ENCODE data around the gene NFIA. TPM values are rescaled to one million over a fixed set of nuclear protein-coding genes. Genes with fewer than 3 reads are reported as not detected.

NFIA gene
- total RNA-seq, 6 donors from 2014 or later, result 33.5 to 94.3 (median 44.9) TPM

DNA sequence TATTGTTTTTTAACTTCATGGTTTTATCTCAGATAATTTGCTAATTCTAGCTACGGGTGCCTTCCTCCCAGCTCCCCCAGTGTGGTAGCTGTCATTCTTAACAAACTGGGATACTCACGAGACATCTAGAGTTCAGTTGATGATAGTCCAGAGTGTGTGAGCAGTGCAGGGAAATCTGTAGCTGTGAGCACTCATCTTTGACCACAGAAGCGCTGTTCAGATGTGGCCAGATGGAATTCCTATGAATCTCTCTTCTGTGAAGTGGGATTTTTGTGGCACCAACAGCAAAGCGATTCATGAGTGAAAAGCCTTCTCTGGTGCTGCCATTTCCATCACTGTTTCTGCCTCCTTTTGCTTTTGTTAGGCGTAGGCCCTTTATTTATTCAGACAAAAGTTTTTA lies 125.1 kb downstream of the NFIA start:
- WGBS, 2 donors, result 74 to 94% methylated on average over 5 of the region's 5 CpGs
- peaks cover 0 to 5% (median 1%) of the 10 kb centered on the region in 4 donors for H3K4me1 ChIP-seq

GRCh38 chr1:61208172-61208571 lies 125.8 kb downstream of the NFIA start:
- Histone ChIP-seq H3K9me3 (no peaks in the 10 kb centered on the region), H3K4me1 (no peaks in the 10 kb centered on the region), H3K36me3 (no peaks in the 10 kb centered on the region), H3K27ac (no peak overlapping the region), H3K4me3 (no peak overlapping the region), H3K27me3 (no peaks in the 10 kb centered on the region)
- ATAC-seq (ENCODE audit: low FRiP score in 2 of 2) (no peak), DNase-seq (no peak)
- TF ChIP-seq, protein P1, sequence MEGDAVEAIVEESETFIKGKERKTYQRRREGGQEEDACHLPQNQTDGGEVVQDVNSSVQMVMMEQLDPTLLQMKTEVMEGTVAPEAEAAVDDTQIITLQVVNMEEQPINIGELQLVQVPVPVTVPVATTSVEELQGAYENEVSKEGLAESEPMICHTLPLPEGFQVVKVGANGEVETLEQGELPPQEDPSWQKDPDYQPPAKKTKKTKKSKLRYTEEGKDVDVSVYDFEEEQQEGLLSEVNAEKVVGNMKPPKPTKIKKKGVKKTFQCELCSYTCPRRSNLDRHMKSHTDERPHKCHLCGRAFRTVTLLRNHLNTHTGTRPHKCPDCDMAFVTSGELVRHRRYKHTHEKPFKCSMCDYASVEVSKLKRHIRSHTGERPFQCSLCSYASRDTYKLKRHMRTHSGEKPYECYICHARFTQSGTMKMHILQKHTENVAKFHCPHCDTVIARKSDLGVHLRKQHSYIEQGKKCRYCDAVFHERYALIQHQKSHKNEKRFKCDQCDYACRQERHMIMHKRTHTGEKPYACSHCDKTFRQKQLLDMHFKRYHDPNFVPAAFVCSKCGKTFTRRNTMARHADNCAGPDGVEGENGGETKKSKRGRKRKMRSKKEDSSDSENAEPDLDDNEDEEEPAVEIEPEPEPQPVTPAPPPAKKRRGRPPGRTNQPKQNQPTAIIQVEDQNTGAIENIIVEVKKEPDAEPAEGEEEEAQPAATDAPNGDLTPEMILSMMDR (IDR thresholded peaks at IDR 0.05), result no peak

More for the DNA sequence above, 125.1 kb downstream of the NFIA start:
- no peak overlapping the region for H3K4me3 ChIP-seq
- no peaks in the 10 kb centered on the region for H3K27me3 ChIP-seq
- H3K36me3 ChIP-seq, result no peaks in the 10 kb centered on the region
- no peak for TF ChIP-seq POLR2A (IDR thresholded peaks at IDR 0.05)
- TF ChIP-seq, protein P1 (IDR thresholded peaks at IDR 0.05), result no peak
- no peak for TF ChIP-seq POLR2AphosphoS5 (IDR thresholded peaks at IDR 0.05)
- TF ChIP-seq EP300 (IDR thresholded peaks at IDR 0.05), result no peak
- DNase-seq (no peak), ATAC-seq (ENCODE audit: low FRiP score in 2 of 2) (no peak)
- H3K27ac ChIP-seq, result no peak overlapping the region
- H3K9me3 ChIP-seq, result no peaks in the 10 kb centered on the region

- no peaks in the 10 kb centered on the region for H3K4me1 ChIP-seq
- no peak for TF ChIP-seq POLR2AphosphoS5 (IDR thresholded peaks at IDR 0.05)
- no peaks in the 10 kb centered on the region for H3K36me3 ChIP-seq
- no peaks in the 10 kb centered on the region for H3K9me3 ChIP-seq
- no peak for ATAC-seq (ENCODE audit: low FRiP score in 2 of 2)
- H3K4me3 ChIP-seq, result no peak overlapping the region
- H3K27me3 ChIP-seq, result no peaks in the 10 kb centered on the region
- DNase-seq, result no peak
- 81 to 82% methylated on average over 2 of the region's 2 CpGs for WGBS, 2 donors
- no peak overlapping the region for H3K27ac ChIP-seq
Measured at GRCh38 chr1:61208831-61209230, 126.5 kb downstream of the NFIA start.

DNA sequence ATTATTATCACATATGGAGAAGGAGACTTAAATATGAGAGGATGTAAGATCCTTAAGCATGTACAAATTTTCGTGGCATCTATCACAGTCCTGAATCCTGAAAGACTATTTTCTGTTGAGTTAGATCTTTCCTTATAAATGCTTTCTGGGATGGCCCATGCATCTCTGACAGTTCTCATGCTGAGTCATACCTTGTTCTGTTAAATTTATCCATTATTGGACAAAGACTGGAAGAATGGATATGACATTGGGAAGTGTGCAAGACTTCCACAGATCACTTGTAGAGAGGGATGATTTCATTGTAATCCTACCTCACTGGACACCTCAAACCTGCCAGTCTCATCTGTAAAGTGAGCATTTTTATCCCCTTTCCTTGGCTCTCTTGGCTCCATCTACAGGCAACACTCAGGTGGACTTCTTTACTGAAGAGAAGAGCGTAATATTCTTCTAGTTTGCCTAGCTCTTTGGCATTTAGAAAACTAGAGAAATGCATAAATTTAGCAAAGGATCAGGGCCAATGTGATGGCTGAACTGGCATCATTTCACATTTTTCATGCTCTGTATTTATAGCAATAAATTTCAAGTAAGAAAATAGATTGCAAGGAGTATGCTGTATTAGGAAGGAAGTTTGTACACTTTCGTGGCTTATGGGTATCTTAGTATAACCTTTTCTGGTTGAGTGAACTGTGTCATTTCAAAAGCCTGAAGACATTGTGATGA lies 128.2 kb downstream of the NFIA start:
- TF ChIP-seq POLR2AphosphoS5 (IDR thresholded peaks at IDR 0.05) (no peak), EP300 (IDR thresholded peaks at IDR 0.05) (no peak), POLR2A (IDR thresholded peaks at IDR 0.05) (no peak)
- TF ChIP-seq, protein P1 (IDR thresholded peaks at IDR 0.05), result no peak
- H3K4me1 ChIP-seq, result peaks cover 0 to 3% (median 0%) of the 10 kb centered on the region in 4 donors
- H3K4me3 ChIP-seq, result no peak overlapping the region
- no peak overlapping the region for H3K27ac ChIP-seq
- H3K9me3 ChIP-seq, result no peaks in the 10 kb centered on the region
- no peaks in the 10 kb centered on the region for H3K36me3 ChIP-seq
- DNase-seq (no peak), ATAC-seq (ENCODE audit: low FRiP score in 2 of 2) (no peak)
- no peaks in the 10 kb centered on the region for H3K27me3 ChIP-seq
- WGBS, 2 donors, result 82 to 85% methylated on average over 3 of the region's 3 CpGs

DNA sequence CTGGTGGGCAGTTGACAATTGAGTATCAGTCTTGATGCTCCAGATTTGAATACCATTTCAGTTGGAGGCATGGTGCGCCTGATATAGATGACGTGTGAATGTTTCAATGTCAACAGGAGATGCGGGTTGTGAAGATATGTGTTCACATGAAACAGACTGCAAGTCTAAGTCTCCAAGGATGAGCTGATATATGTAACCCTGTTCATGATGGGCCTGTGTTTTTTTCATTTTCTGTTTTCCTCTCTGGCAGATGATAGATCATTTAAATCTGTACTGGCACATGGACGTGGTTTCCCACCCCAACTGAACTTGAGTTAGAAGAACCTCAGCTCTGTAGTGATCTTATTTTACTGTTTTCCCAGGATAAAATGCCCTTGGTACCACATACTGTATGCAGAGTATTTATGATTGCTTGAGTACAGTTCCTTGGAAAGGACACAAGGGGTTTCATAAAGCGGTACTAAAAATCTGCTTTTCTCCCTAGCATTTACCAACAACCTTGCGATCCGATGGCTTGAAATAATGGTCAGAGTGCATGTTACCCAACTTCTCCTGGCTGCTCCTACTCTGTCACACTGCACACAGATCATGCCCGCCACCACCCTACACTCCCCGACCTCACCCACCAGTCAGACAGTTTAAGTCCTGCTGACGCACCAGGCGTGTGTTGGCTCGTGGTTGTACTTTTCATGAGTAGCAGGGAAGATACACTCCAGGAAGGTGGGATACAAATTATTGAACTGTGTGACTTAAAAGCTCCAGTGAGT lies 131.1 kb downstream of the NFIA start:
- Histone ChIP-seq H3K27ac (no peak overlapping the region), H3K4me3 (no peak overlapping the region), H3K9me3 (no peaks in the 10 kb centered on the region), H3K4me1 (peaks cover 0 to 6% (median 0%) of the 10 kb centered on the region in 4 donors), H3K27me3 (no peaks in the 10 kb centered on the region), H3K36me3 (no peaks in the 10 kb centered on the region)
- DNase-seq, result no peak
- WGBS, 2 donors, result 95 to 97% methylated on average over 12 of the region's 12 CpGs
- TF ChIP-seq, protein P1 (IDR thresholded peaks at IDR 0.05), result no peak
- no peak for TF ChIP-seq POLR2A (IDR thresholded peaks at IDR 0.05)
- peak in 1 of 2 donors; percentile 32 for ATAC-seq (ENCODE audit: low FRiP score in 2 of 2)

Data from upper lobe of left lung (tissue), 6 donors.